Ovary (tissue), 3 donors: ENCODE results near the gene HDAC5.

Experiments used
- EP300 ChIP-seq: sonication (generic); formaldehyde crosslinking; IDR thresholded peaks from one replicate; pipeline ENCODE4 v1.6.1; 2017; ENCODE audit warnings: antibody characterized with exemption
- POLR2A ChIP-seq: fragments of 450-650 bp; IDR thresholded peaks from one replicate; pipeline ENCODE4 v1.6.1; 2017; ENCODE audit warnings: antibody characterized with exemption, mild to moderate bottlenecking, moderate library complexity
- TF ChIP-seq, protein P1 (sequence below), 3 donors: fragments of 450-650 bp in 2 of 3; fragments of 200-600 bp in 1 of 3; IDR thresholded peaks; one replicate each; pipeline versions ENCODE4 v1.5.1 to v1.8.0; 2016 to 2022; ENCODE audit warnings: antibody characterized with exemption in 3 of 3, mild to moderate bottlenecking in 1 of 3
- donor health status: DM: no; HTN: no; CAD: no.

DNA sequence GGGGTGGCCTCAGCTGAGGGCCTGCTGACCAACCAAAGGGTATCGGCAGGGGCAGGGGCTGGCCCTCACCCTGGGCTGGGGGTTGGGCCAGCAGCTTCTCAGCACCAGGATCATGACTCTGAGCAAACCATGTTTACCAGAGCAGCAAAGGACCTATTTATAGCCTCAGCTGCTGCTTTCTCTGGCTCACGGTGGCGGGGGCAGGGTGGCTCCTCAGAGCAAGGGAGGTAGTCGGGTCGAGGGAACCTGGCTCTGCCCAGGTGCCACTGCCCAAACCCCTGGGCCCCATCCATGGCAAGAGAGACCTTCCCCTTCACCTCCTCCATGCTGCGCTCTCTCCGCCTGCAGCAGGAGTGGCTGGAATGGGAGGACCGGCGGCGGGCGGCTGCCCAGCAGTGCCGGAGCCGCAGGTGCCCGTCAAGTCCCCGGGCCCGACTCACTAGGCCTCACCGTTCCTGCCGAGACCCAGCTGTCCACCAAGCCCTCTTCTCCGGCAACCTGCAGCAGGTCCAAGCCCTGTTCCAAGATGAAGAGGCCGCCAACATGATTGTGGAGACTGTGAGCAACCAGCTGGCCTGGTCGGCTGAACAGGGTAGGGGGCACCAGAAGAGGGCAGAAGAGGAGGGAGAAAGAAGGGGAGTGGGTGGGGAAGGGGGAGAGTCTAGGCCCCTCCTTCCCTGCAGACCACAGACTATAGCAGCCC is 47.2 kb upstream of the HDAC5 start, which contains the start of gene ASB16:
- TF ChIP-seq POLR2A = no peak
- TF ChIP-seq, protein P1, sequence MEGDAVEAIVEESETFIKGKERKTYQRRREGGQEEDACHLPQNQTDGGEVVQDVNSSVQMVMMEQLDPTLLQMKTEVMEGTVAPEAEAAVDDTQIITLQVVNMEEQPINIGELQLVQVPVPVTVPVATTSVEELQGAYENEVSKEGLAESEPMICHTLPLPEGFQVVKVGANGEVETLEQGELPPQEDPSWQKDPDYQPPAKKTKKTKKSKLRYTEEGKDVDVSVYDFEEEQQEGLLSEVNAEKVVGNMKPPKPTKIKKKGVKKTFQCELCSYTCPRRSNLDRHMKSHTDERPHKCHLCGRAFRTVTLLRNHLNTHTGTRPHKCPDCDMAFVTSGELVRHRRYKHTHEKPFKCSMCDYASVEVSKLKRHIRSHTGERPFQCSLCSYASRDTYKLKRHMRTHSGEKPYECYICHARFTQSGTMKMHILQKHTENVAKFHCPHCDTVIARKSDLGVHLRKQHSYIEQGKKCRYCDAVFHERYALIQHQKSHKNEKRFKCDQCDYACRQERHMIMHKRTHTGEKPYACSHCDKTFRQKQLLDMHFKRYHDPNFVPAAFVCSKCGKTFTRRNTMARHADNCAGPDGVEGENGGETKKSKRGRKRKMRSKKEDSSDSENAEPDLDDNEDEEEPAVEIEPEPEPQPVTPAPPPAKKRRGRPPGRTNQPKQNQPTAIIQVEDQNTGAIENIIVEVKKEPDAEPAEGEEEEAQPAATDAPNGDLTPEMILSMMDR (IDR thresholded peaks at IDR 0.05) = no peak
- TF ChIP-seq EP300 = no peak
